NCI-H2107 (cell line): ENCODE results near the gene CXADR.

Source experiments
- DNase-seq: peaks from one replicate; lab custom pipeline; 2025; lab: John Stamatoyannopoulos, UW

The CXADR gene

GRCh38 chr21:17542371-17543011 is 29.6 kb downstream of the CXADR start:
- no peak for DNase-seq

GRCh38 chr21:17545007-17545406 is 32.2 kb downstream of the CXADR start:
- no peak for DNase-seq

- no peak for DNase-seq
Observed at GRCh38 chr21:17548262-17548661, 35.4 kb downstream of the CXADR start.

- no peak for DNase-seq
Observed at GRCh38 chr21:17550671-17551308, 37.9 kb downstream of the CXADR start.

GRCh38 chr21:17552410-17552809 is 39.6 kb downstream of the CXADR start:
- no peak for DNase-seq

- no peak for DNase-seq
Observed at GRCh38 chr21:17554120-17554519, 41.3 kb downstream of the CXADR start.

GRCh38 chr21:17554679-17555465 is 42.0 kb downstream of the CXADR start:
- no peak for DNase-seq

GRCh38 chr21:17560377-17561025 is 47.7 kb downstream of the CXADR start:
- DNase-seq, result no peak

GRCh38 chr21:17570786-17571185 is 57.9 kb downstream of the CXADR start:
- no peak for DNase-seq

- DNase-seq, result no peak
Observed at GRCh38 chr21:17572431-17572830, 59.6 kb downstream of the CXADR start.

- DNase-seq, result no peak
Observed at GRCh38 chr21:17575076-17575475, 62.2 kb downstream of the CXADR start.

GRCh38 chr21:17576080-17576835 is 63.4 kb downstream of the CXADR start:
- DNase-seq, result no peak

- DNase-seq, result no peak
Observed at GRCh38 chr21:17577701-17578100, 64.9 kb downstream of the CXADR start.

GRCh38 chr21:17578162-17578561 is 65.3 kb downstream of the CXADR start:
- no peak for DNase-seq

- no peak for DNase-seq
Observed at GRCh38 chr21:17578876-17579275, 66.0 kb downstream of the CXADR start.

- no peak for DNase-seq
Observed at GRCh38 chr21:17580319-17580718, 67.5 kb downstream of the CXADR start.

- no peak for DNase-seq
Observed at GRCh38 chr21:17583898-17584297, 71.1 kb downstream of the CXADR start.

- peak; percentile 37 for DNase-seq
Observed at GRCh38 chr21:17585875-17586450, 73.1 kb downstream of the CXADR start.

- DNase-seq, result no peak
Observed at GRCh38 chr21:17590430-17590829, 77.6 kb downstream of the CXADR start.

- DNase-seq, result no peak
Observed at GRCh38 chr21:17597680-17598079, 84.8 kb downstream of the CXADR start.

GRCh38 chr21:17598437-17598836 is 85.6 kb downstream of the CXADR start:
- no peak for DNase-seq

GRCh38 chr21:17602874-17603273 is 90.0 kb downstream of the CXADR start:
- no peak for DNase-seq
